ENCODE measurements around the gene CAB39L. TPM values are rescaled to one million over a fixed set of nuclear protein-coding genes. Genes with fewer than 3 reads are reported as not detected.

The CAB39L gene
- total and polyA plus RNA-seq, 9 of the 15 experiments (the other 6 are each of a cell fraction or from before 2014, with no cell fraction given) = 1.1 to 4.2 (median 2.6) TPM

- TF ChIP-seq THRA (IDR thresholded peaks at IDR 0.05) = no peak
- no peak for TF ChIP-seq NFATC3 (IDR thresholded peaks at IDR 0.05)
- no peak for TF ChIP-seq TSHZ1 (CRISPR knock-in tag; IDR thresholded peaks at IDR 0.05)
- TF ChIP-seq ILF3 (IDR thresholded peaks at IDR 0.05; ENCODE audit: borderline replicate concordance) = no peak
- TF ChIP-seq NCOA6 (IDR thresholded peaks at IDR 0.05) = no peak
- no peak for TF ChIP-seq KAT2B (IDR thresholded peaks at IDR 0.05; ENCODE audit: low read depth, low read length)
- TF ChIP-seq TCF15 (CRISPR knock-in tag; IDR thresholded peaks at IDR 0.05) = no peak
- TF ChIP-seq CEBPZ (IDR thresholded peaks at IDR 0.05; ENCODE audit: borderline replicate concordance, low read depth, low read length) = no peak
- TF ChIP-seq CTBP1 (IDR thresholded peaks at IDR 0.05; ENCODE audit: borderline replicate concordance) = peak; percentile 78
- no peak for TF ChIP-seq ZNF778 (CRISPR knock-in tag; IDR thresholded peaks at IDR 0.05)
- peak; percentile 91 for TF ChIP-seq HCFC1 (IDR thresholded peaks at IDR 0.05; ENCODE audit: low read depth, low read length)
- TF ChIP-seq GTF2F1 (IDR thresholded peaks at IDR 0.05; ENCODE audit: low read depth, low read length) = no peak
- TF ChIP-seq POLR2AphosphoS2 (IDR thresholded peaks at IDR 0.05; ENCODE audit: low read length) = no peak
- TF ChIP-seq SRSF7 (optimal IDR thresholded peaks at IDR 0.05; ENCODE audit: low read depth, low read length) = no peak
- peak; percentile 80; the same call in 1 of the 2 replicates for TF ChIP-seq ZHX1 (conservative IDR thresholded peaks at IDR 0.05; ENCODE audit: low read length)
- no peak for TF ChIP-seq LEF1 (IDR thresholded peaks at IDR 0.05)
Observed at GRCh38 chr13:49443704-49444523, at the start of gene CAB39L, which contains the start of gene SETDB2 (continued).

All from K562 (cell line).